GM12878 (cell line): ENCODE data around the gene TFF1. TPM values are rescaled to one million over a fixed set of nuclear protein-coding genes. Genes with fewer than 3 reads are reported as not detected.

Experiments used
- ATAC-seq: fragments of 200-7000 bp; cut with Tn5 transposase; 3 replicates; pipeline ENCODE4 v1.9.1; 2020; ENCODE audit warnings: mild to moderate bottlenecking, moderate library complexity
- BruUV-seq: library from RNA; stranded (reverse); fragments of 400-500 nt; replicated peaks from 2 replicates; lab custom pipeline; 2021; lab: Mats Ljungman, UMichigan
- CTCF ChIA-PET: fragments of 300-600 bp; sonication (Branson Sonifier 250); formaldehyde crosslinking; extraction: SDS; loops from one replicate; lab custom pipeline; 2021; ENCODE audit warnings: inconsistent platforms; lab: Yijun Ruan, JAX
- POLR2A ChIA-PET: fragments of 350-600 bp; formaldehyde crosslinking; extraction: SDS; loops from one replicate; lab custom pipeline; 2021; ENCODE audit warnings: inconsistent platforms; lab: Charles Lee
- RAD21 ChIA-PET: fragments of 300-600 bp; sonication (Branson Sonifier 250); formaldehyde crosslinking; loops from one replicate; lab custom pipeline; 2023; ENCODE audit warnings: antibody characterized with exemption; ENCODE audit not compliant: unreplicated experiment; lab: Charles Lee
- SMC1A ChIA-PET: fragments of 300-600 bp; sonication (Branson Sonifier 250); formaldehyde crosslinking; loops from one replicate; lab custom pipeline; 2023; ENCODE audit not compliant: unreplicated experiment, uncharacterized antibody; lab: Charles Lee
- DNase-seq: peaks from one replicate; pipeline ENCODE4 v3.0.0-alpha.2; 2011; ENCODE audit warnings: low read depth, low spot score
- FAIRE-seq: peaks from 3 replicates; lab custom pipeline; 2011; peaks lifted over from hg19 to GRCh38; lab: Jason Lieb, UNC
- H2AFZ ChIP-seq: 2 replicates; pipeline ENCODE4 v1.6.0; 2011; ENCODE audit warnings: low read depth, low read length, control low read depth; ENCODE audit not compliant: control insufficient read depth
- H3K27ac ChIP-seq: 2 replicates; pipeline ENCODE4 v1.5.1; 2011; ENCODE audit warnings: control low read depth; ENCODE audit not compliant: control insufficient read depth, insufficient read depth
- H3K27me3 ChIP-seq, 2 experiments: replicated peaks in 1 of 2; 2 replicates each; pipeline versions ENCODE4 v1.6.0 to v1.6.1; 2011; ENCODE audit warnings: low read length in 1 of 2; ENCODE audit not compliant: control insufficient read depth in 2 of 2, insufficient read depth in 2 of 2
- H3K36me3 ChIP-seq, 2 experiments: 2 replicates each; pipeline ENCODE4 v1.5.1; 2011; ENCODE audit warnings: low read length in 1 of 2; ENCODE audit not compliant: control insufficient read depth in 2 of 2, insufficient read depth in 2 of 2
- H3K4me1 ChIP-seq: 2 replicates; pipeline ENCODE4 v1.6.1; 2011; ENCODE audit warnings: mild to moderate bottlenecking, low read length, moderate library complexity, mixed read lengths; ENCODE audit not compliant: control insufficient read depth, insufficient read depth
- H3K4me2 ChIP-seq: 2 replicates; pipeline ENCODE4 v1.6.0; 2011; ENCODE audit warnings: control low read depth; ENCODE audit not compliant: control insufficient read depth, insufficient read depth
- H3K4me3 ChIP-seq: fragments of 200-600 bp; sonication (generic); 2 replicates; pipeline ENCODE4 v1.5.1; 2016
- H3K79me2 ChIP-seq: 2 replicates; pipeline ENCODE4 v1.6.0; 2011; ENCODE audit warnings: low read length; ENCODE audit not compliant: control insufficient read depth, insufficient read depth
- H3K9ac ChIP-seq: 2 replicates; pipeline ENCODE4 v1.8.0; 2011; ENCODE audit warnings: low read length, control low read depth, mixed read lengths; ENCODE audit not compliant: control insufficient read depth, insufficient read depth
- H3K9me3 ChIP-seq: replicated peaks from 3 replicates; pipeline ENCODE4 v1.5.1; 2011; ENCODE audit warnings: mild to moderate bottlenecking, low read length; ENCODE audit not compliant: control insufficient read depth, insufficient read depth
- H4K20me1 ChIP-seq: 2 replicates; pipeline ENCODE4 v1.6.0; 2011; ENCODE audit not compliant: control insufficient read depth, insufficient read depth
- CUX1 ChIP-seq: IDR thresholded peaks from 2 replicates; pipeline ENCODE4 v1.6.1; 2012; ENCODE audit warnings: improper control_type of control experiment, low read depth, low read length; ENCODE audit not compliant: insufficient replicate concordance
- SPI1 ChIP-seq: IDR thresholded peaks from 2 replicates; pipeline ENCODE4 v1.6.1; 2011; ENCODE audit warnings: low read depth, mild to moderate bottlenecking, low read length, moderate library complexity, borderline replicate concordance; ENCODE audit not compliant: insufficient read depth
- WGBS: methylation state at CpG from one replicate; pipeline ENCODE4 v1.1.6; 2016; ENCODE audit warnings: low lambda C conversion rate; ENCODE audit not compliant: insufficient replicate concordance, insufficient coverage; ENCODE audit errors: missing lambda C conversion rate; 5-methylcytosine and 5-hydroxymethylcytosine counted together
- in situ Hi-C: fragments of 300-500 bp; cut with MboI; formaldehyde crosslinking; loops from 9 replicates; pipeline ENCODE4 v1.14.3; 2018; ENCODE audit warnings: mixed read lengths
- intact Hi-C: fragments of 100-400 bp; cut with micrococcal nuclease; formaldehyde crosslinking; loops from one replicate; pipeline ENCODE4 v1.14.2; 2022; ENCODE audit not compliant: unreplicated experiment
- polyA plus RNA-seq, 11 experiments: library from polyadenylated mRNA; depleted of rRNA in 4 of 11; unstranded in 6 of 11; stranded (reverse) in 5 of 11; fragments of >200 nt; fragmentation: Nextera tagmentation in 4 of 11; fragmentation: Illumina TruSeq in 1 of 11; extraction: Ambion mirVana in 4 of 11; extraction: Trizol in 1 of 11; gene quantifications; 1 replicate in 1 of 11; 2 replicates in 10 of 11; pipeline versions ENCODE4 v1.2.1 to v1.2.3, GENCODE V29; 2011 to 2016; ENCODE audit warnings: inconsistent platforms in 2 of 11, missing spikeins in 2 of 11, low read depth in 1 of 11
- total RNA-seq, 4 experiments: library from RNA; depleted of rRNA in 3 of 4; stranded (reverse); fragments of >200 nt in 3 of 4; fragmentation: Illumina TruSeq in 1 of 4; extraction: Trizol in 1 of 4; gene quantifications; 2 replicates each; pipeline versions ENCODE4 v1.2.1 to v1.2.3, GENCODE V29; 2013 to 2021

Gene TFF1
- total and polyA plus RNA-seq, 10 of the 15 experiments (the other 5 are each of a cell fraction or from before 2014, with no cell fraction given) = 0.13 TPM; not detected in 9

- no peak overlapping the region for H2AFZ ChIP-seq
- BruUV-seq = no TSS peak
These were observed 39.9 kb upstream of the TFF1 start for GRCh38 chr21:42406201-42406621.

More at GRCh38 chr21:42406201-42406621, 39.9 kb upstream of the TFF1 start:
- TF ChIP-seq CUX1 = no peak
- TF ChIP-seq SPI1 = peak; percentile 11; the same call in 1 of the 2 replicates
- TF ChIP-seq, all 136 proteins: peak for 1
- in situ Hi-C loops (no loop called here), intact Hi-C loops (no loop called here)
- DNase-seq (no peak), ATAC-seq (no peak), FAIRE-seq (no peak)
- Histone ChIP-seq H4K20me1 (no peaks in the 10 kb centered on the region), H3K79me2 (no peaks in the 10 kb centered on the region), H3K27me3 (no peaks in the 10 kb centered on the region), H3K27ac (no peak overlapping the region), H3K9ac (no peak overlapping the region), H3K36me3 (no peaks in the 10 kb centered on the region), H3K9me3 (peaks cover 5% of the 10 kb centered on the region; the same call in 2 of the 3 replicates), H3K4me1 (peaks cover under 1% of the 10 kb centered on the region; the same call in 1 of the 2 replicates), H3K4me3 (no peak overlapping the region), H3K4me2 (no peak overlapping the region)
- POLR2A ChIA-PET = interaction anchor here (0.7 kb wide), 1 partner anchor 120 kb away, joined by 3 read pairs; no protein-coding TSS in a partner anchor
- SMC1A ChIA-PET = no interaction called here
- WGBS = 83% methylated on average over 10 of the region's 10 CpGs
- CTCF ChIA-PET = no interaction called here
- RAD21 ChIA-PET = no interaction called here
